ENCODE results near the gene GFRA1. TPM values are rescaled to one million over a fixed set of nuclear protein-coding genes. Genes with fewer than 3 reads are reported as not detected.

The GFRA1 gene
- total and polyA plus RNA-seq, 2 experiments from 2014 or later = 0.48 to 2.9 TPM

GRCh38 chr10:116104210-116104932 is 168.6 kb downstream of the GFRA1 start:
- no peaks in the 10 kb centered on the region for H3K27me3 ChIP-seq
- H3K9me2 ChIP-seq (replicated peaks; ENCODE audit: insufficient read depth) = no peaks in the 10 kb centered on the region
- no peaks in the 10 kb centered on the region for H3K79me2 ChIP-seq
- TF ChIP-seq EZH2phosphoT487 (IDR thresholded peaks at IDR 0.05; ENCODE audit: low read depth, severe bottlenecking, unreplicated experiment) (no peak), EZH2 (IDR thresholded peaks at IDR 0.05; ENCODE audit: borderline replicate concordance) (no peak)
- TF ChIP-seq, protein P1, sequence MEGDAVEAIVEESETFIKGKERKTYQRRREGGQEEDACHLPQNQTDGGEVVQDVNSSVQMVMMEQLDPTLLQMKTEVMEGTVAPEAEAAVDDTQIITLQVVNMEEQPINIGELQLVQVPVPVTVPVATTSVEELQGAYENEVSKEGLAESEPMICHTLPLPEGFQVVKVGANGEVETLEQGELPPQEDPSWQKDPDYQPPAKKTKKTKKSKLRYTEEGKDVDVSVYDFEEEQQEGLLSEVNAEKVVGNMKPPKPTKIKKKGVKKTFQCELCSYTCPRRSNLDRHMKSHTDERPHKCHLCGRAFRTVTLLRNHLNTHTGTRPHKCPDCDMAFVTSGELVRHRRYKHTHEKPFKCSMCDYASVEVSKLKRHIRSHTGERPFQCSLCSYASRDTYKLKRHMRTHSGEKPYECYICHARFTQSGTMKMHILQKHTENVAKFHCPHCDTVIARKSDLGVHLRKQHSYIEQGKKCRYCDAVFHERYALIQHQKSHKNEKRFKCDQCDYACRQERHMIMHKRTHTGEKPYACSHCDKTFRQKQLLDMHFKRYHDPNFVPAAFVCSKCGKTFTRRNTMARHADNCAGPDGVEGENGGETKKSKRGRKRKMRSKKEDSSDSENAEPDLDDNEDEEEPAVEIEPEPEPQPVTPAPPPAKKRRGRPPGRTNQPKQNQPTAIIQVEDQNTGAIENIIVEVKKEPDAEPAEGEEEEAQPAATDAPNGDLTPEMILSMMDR (IDR thresholded peaks at IDR 0.05; ENCODE audit: poor library complexity) = no peak
- H2AFZ ChIP-seq = no peak overlapping the region
- no peak overlapping the region for H3K4me3 ChIP-seq
- WGBS (ENCODE audit: low lambda C conversion rate, missing lambda C conversion rate) = 93% methylated on average over 7 of the region's 7 CpGs
- no peaks in the 10 kb centered on the region for H3K36me3 ChIP-seq (replicated peaks; ENCODE audit: insufficient read depth, low read depth)
- H4K20me1 ChIP-seq (ENCODE audit: insufficient read depth, poor library complexity, severe bottlenecking) = no peaks in the 10 kb centered on the region
- no peaks in the 10 kb centered on the region for H3K9me3 ChIP-seq (ENCODE audit: low read depth)
- no peak overlapping the region for H3K27ac ChIP-seq
- no peak overlapping the region for H3K4me2 ChIP-seq
- H3K4me1 ChIP-seq (ENCODE audit: insufficient read depth) = peaks cover 7% of the 10 kb centered on the region
- no peak for DNase-seq (ENCODE audit: low spot score)

- Histone ChIP-seq H4K20me1 (ENCODE audit: insufficient read depth, poor library complexity, severe bottlenecking) (no peaks in the 10 kb centered on the region), H3K4me1 (ENCODE audit: insufficient read depth) (peaks cover 7% of the 10 kb centered on the region), H3K9me2 (replicated peaks; ENCODE audit: insufficient read depth) (no peaks in the 10 kb centered on the region), H3K27me3 (no peaks in the 10 kb centered on the region), H3K36me3 (replicated peaks; ENCODE audit: insufficient read depth, low read depth) (no peaks in the 10 kb centered on the region), H3K27ac (no peak overlapping the region), H3K79me2 (no peaks in the 10 kb centered on the region), H2AFZ (no peak overlapping the region), H3K9me3 (ENCODE audit: low read depth) (no peaks in the 10 kb centered on the region), H3K4me3 (no peak overlapping the region), H3K4me2 (no peak overlapping the region)
- DNase-seq (ENCODE audit: low spot score) = no peak
- WGBS (ENCODE audit: low lambda C conversion rate, missing lambda C conversion rate) = 83% methylated on average over 4 of the region's 4 CpGs
- no peak for TF ChIP-seq EZH2 (IDR thresholded peaks at IDR 0.05; ENCODE audit: borderline replicate concordance)
- TF ChIP-seq, protein P1 (IDR thresholded peaks at IDR 0.05; ENCODE audit: poor library complexity) = no peak
- no peak for TF ChIP-seq EZH2phosphoT487 (IDR thresholded peaks at IDR 0.05; ENCODE audit: low read depth, severe bottlenecking, unreplicated experiment)
Measured at GRCh38 chr10:116103668-116104067, 169.3 kb downstream of the GFRA1 start.

GRCh38 chr10:116101616-116102315 is 171.2 kb downstream of the GFRA1 start:
- Histone ChIP-seq H3K4me2 (no peak overlapping the region), H3K27ac (no peak overlapping the region)

More at GRCh38 chr10:116101616-116102315, 171.2 kb downstream of the GFRA1 start:
- Histone ChIP-seq H2AFZ (no peak overlapping the region), H4K20me1 (ENCODE audit: insufficient read depth, poor library complexity, severe bottlenecking) (no peaks in the 10 kb centered on the region), H3K9me3 (ENCODE audit: low read depth) (no peaks in the 10 kb centered on the region), H3K4me1 (ENCODE audit: insufficient read depth) (peaks cover 3% of the 10 kb centered on the region), H3K9me2 (replicated peaks; ENCODE audit: insufficient read depth) (no peaks in the 10 kb centered on the region), H3K79me2 (no peaks in the 10 kb centered on the region), H3K4me3 (no peak overlapping the region), H3K36me3 (replicated peaks; ENCODE audit: insufficient read depth, low read depth) (no peaks in the 10 kb centered on the region), H3K27me3 (no peaks in the 10 kb centered on the region)
- TF ChIP-seq EZH2 (IDR thresholded peaks at IDR 0.05; ENCODE audit: borderline replicate concordance) = no peak
- TF ChIP-seq EZH2phosphoT487 (IDR thresholded peaks at IDR 0.05; ENCODE audit: low read depth, severe bottlenecking, unreplicated experiment) = no peak
- TF ChIP-seq, protein P1 (IDR thresholded peaks at IDR 0.05; ENCODE audit: poor library complexity) = no peak
- no peak for DNase-seq (ENCODE audit: low spot score)
- WGBS (ENCODE audit: low lambda C conversion rate, missing lambda C conversion rate) = 70% methylated on average over 5 of the region's 5 CpGs

Data from hepatocyte (in vitro differentiated cells).